HG03457 (cell line): ENCODE data around the gene KCNJ16.
A peak's percentile ranks its signal among the peaks of the same experiment; 100 is the strongest.

Experiments
- ATAC-seq: cut with Tn5 transposase; IDR thresholded peaks from one replicate; pipeline ENCODE4 v1.9.1; 2021; ENCODE audit warnings: moderate number of reproducible peaks; ENCODE audit not compliant: unreplicated experiment

KCNJ16 gene

DNA sequence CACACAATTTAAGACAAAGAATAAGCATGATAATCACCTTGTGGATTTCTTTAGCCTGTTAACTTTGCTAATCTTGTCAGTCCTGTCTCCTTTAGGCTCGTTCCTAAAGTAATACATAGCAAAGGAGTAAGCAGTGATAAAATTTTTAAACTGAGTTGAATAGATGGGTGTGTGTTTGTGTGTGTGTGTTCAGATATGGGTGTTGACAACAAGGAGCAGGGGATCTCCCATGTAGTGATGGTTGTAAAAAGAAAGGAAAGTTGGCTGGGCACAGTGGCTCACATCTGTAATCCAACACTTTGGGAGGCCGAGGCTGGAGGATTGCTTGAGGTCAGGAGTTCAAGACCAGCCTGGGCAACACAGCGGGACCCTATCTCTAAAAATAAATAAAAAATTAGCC lies 49.7 kb downstream of the KCNJ16 start:
- no peak for ATAC-seq

DNA sequence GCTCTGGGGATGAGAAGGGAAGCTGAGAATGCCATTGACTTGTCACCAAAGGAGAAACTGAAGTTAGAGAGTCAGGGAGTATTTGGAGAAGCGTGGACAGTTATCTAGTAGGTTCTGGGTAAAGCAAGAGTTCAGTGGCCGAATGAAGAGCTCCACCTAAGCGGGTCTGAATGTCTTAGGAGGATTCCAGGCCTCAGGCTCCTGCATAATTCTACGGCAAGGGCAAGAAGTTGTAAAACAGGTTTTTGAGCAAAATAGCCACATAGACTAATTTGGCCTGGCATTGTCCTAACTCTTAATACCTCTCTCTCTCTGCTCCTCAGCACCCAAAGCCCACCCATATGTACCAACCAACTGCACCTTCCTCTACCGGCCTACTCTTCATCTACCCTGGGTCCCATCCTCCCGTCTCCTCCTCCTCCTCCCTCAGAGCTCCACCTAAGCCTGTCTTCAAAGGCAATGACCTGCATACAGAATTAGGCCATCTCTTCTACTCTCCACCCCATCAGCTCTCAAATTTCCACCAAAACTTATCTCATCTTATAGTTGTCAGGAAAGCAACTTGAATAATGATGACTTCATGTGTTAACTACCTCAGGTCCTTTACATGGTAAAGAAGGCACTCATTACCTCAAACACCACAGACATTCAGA lies 52.3 kb downstream of the KCNJ16 start:
- no peak for ATAC-seq

DNA sequence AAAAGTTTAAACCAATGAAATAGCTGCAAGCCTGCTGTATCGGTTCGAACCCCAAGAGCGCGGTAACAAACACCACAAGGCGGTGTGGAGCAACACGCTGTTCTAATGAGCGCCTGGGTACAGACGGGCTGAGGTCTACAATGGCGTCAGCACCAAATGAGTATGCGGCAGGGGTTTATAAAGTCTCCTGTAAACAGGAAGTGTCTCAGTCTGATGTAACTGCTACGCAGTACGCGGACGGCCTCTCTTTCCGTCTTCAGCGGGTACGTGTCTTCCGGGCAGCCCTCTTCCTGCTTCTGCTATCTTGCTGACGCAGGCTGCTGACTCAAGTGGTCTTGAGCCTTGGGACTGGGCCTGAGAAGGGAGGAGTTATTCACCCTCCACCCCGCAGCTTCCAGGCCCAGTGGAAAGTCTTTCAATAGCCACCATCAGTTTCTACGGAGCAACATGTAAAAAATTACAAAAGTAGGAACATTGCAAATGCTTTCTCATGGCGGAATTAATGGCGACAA lies 53.8 kb downstream of the KCNJ16 start:
- ATAC-seq = no peak

DNA sequence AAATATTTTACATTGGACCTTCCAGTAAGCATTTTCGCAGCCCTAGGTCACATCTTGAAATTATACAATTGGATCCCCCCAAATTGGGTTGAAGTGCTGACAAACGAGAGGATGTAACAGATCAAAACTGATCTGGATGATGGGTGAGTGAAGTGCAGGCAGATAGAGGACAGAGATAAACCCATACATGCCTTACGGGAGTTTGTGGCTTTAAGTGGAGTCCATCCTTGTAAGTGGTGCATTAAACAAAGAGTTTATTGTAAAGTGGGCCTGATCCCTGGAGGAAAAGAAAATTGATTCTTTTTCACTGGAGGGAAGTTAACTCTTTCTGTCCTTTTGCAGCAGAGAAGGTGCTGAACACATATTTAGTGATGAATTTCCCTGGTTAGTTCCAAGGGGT lies 55.3 kb downstream of the KCNJ16 start:
- ATAC-seq = no peak

DNA sequence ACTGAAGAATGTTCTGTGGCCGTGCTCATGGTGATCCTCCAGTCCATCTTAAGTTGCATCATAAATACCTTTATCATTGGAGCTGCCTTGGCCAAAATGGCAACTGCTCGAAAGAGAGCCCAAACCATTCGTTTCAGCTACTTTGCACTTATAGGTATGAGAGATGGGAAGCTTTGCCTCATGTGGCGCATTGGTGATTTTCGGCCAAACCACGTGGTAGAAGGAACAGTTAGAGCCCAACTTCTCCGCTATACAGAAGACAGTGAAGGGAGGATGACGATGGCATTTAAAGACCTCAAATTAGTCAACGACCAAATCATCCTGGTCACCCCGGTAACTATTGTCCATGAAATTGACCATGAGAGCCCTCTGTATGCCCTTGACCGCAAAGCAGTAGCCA lies 57.5 kb downstream of the KCNJ16 start:
- ATAC-seq = no peak

DNA sequence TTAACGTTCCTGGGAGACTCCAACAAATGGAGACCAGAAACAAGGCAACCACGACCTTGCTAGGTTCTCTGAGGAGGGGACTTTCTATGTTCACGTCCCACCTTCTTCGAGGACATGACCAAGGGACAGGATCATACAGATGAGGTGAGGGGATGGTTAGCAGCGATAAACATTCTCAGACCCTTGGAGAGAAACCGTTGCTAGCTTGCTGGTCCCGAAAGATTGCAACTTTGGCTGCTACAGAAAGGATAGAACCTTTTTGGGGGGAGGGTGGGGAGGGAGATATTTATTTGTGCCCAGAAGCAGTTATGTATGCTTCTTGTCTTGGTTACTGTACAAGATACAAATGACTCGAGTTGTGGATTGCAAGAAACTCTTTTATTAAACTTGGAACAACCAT lies 59.0 kb downstream of the KCNJ16 start:
- no peak for ATAC-seq

DNA sequence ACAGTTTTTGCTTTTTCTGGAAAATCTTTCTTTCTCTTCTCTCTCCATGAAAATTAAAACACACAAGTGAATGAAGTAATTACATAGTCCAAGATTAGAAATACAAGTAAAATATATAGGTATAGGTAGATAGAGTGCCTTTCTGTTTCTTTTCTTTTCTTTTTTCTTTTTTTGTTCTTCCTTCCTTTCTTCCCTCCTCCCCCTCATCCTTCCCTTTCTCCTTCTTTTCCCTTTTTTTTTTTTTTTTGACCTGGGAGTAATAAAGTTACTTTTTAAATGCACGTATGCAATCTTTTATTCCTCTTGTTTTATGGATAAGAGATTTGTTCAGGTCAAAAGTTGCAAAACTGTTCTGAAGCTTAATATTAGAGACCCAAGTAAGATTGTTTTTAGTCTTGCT lies 59.8 kb downstream of the KCNJ16 start:
- no peak for ATAC-seq

DNA sequence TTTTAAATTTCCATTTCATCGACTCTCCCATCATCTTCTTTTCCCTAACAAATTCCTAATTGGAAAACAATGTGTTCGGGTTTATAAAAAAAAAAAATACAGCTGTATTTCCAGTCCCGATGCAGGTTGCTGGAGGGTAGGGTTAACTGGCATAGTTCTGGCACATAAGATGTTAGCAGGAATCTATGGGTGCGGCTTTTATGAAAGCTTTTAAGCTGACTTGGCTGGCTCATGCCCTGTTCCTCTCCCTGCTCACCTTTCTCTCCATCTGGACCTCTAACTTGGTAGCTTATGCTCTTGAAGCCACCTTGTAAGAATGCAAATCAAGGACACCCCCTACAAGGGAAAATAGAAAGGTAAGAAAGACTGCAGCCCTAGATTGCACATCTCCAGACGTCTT lies 61.1 kb downstream of the KCNJ16 start:
- ATAC-seq = no peak

DNA sequence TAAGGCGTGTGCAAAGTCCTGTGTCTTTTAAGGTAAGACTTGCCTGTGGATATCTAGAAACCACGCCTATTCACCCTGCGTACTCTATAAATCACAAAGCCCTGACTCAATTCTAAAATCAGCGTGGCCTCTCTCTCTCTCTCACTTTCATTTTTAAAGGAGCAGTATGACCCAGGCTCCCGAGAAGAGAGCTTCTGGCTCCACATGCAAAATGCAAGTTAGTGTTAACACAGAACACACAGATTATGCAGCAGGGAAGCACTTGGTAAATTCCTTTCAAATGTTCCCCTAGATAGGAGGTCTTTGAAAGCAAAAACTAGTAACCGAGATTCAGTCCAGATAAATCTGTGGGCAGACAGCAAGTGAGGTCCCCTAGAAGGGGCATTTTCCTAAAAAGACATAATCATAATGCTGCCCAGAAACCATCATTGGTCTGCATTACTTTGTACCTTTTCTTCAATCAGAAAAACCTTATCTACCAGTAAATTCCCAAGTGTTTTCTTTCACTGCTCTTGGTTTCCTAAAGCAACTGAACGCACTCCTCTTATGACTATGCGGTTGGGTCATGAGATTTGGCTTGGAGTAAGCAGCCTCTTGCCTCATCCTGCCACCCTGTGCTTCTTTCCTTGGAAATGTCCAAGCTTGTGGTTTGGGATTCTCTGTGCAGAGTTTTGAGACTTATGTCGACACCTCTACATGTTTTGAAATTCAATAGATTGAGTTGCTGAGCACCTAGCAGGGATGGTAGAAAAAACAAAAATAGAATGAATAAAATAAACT lies 62.6 kb downstream of the KCNJ16 start:
- peak; percentile 99 for ATAC-seq

DNA sequence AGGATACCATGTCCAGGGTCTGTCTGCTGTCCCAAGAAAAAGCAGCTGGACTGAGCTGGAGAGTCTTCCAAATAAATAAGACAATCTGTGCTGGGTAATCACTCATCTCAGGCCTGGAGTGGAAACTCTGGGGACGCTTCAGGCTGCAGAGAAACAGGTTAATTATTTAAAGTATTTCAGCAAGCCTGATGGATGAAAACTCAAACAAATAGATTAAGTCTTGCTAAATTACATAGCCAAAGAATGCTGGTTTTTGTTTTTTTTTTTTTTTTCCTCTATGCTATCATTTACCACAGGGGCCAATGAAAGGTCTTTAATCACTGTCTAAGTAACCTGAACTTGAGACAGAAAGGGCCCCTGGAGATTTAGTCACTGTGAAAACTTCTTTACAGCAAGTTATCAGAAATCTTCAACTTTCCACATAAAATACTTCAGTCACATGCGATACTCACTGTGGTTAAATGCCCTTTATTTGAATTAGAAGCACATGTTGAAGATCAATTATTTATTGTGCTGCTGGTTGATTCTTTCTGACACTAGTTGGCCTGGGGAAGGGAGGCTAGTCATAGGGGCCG lies 63.4 kb downstream of the KCNJ16 start:
- ATAC-seq = no peak

DNA sequence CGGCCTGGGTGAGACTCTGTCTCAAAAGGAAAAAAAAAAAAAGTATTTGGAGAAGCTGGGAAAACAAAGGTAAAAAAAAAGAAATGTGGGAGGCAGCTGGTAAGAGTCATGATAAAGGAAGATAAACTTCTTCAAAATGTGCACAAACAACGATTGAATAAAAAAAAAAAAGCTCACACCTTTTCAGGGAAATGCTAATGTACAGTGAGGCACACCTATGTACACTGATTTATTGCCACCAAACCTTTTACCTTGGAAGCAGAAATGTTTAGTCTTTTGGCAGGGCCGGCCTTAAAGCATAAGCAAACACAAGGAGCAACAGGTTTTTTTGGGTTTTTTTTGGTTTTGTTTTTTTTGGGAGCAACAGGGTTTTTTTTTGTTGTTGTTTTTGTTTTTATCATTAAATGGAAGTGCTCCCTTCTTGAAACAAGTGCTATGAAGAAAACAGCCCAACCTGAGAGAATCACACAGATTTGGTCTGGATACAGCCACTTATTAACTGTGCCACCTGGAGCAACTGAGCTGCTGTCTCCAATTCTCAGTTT lies 64.5 kb downstream of the KCNJ16 start:
- ATAC-seq = no peak

DNA sequence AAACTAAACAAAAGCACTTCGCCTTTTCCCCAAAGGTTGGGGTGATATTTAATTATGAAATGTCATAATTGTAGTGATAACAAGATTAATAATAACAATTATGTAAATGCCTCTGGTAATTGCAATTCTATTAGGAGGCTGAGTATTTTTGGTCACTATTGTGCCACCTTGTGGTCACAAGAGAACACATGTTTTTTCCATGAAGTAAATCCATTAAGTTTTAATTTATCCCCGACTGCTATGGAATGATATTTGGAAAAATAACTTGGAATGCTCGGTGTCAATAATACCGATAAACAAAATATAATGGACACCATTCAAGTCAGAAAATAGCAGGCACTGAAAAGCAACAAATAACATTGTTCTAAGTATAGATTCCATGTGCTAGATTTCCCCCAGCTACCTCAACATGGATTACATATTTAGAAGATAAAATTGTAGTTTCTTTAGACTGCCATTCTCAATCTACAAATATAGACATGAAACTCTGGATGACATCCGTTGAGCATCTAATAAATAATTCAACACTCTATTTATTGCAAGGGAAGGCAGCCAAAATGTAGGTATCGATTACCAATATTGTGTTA lies 69.3 kb downstream of the KCNJ16 start:
- no peak for ATAC-seq

DNA sequence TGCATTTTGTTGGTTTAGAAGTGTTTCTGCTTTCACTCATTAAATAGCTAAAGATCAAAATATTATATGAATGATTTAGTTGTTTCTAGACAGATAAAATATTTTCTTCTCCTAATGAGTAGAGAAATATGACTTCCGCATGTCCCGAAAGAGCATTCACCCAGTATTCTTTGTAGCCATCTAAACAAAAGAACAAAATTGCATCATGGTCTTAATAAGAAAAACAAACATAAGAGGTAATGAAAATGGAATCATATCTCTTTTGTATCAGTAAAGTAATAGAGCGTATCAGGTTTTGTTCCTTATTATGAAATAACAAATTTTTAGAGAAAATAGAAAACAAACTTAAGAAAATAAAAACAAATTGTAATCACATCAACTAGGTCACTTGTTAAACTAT lies 78.2 kb downstream of the KCNJ16 start:
- ATAC-seq = no peak

DNA sequence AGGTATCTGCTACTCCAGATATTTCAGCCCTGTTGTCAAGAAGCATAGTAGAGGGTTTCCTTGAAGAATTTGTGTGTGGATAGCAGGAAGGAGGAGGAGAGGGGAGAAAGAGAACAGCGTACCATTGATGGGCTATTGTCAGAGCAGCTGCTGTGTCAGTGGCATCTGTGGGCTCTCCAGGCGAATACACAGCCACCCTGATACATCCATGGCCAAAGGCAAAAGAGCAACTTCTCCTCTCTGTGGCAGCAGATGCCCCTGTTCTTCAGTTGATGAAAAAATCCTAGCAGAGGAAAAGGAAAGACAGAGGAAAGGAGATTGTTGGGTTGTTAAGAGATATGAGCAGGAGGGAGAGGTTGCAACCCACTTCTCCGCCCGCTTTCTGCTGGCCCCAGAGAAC lies 82.1 kb downstream of the KCNJ16 start:
- no peak for ATAC-seq

DNA sequence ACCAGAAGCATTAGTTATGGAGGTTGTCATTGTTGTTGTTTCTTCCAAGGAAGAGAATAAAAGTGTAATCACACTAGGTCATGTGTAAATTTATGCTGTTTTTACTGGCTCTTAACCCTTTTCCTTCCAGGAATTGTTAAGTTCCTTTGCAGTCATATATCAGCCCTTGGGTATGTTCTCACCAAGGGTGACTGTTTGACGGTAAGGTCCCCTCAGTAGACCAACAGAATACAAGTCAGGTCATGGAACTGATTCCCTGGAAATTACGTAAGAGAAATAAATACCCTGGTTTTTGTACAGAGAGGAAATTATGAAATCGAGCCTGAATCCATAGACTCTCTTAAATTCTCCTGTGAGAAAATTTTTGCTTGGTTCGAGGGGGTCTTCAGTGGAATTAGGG lies 83.2 kb downstream of the KCNJ16 start:
- ATAC-seq = no peak

DNA sequence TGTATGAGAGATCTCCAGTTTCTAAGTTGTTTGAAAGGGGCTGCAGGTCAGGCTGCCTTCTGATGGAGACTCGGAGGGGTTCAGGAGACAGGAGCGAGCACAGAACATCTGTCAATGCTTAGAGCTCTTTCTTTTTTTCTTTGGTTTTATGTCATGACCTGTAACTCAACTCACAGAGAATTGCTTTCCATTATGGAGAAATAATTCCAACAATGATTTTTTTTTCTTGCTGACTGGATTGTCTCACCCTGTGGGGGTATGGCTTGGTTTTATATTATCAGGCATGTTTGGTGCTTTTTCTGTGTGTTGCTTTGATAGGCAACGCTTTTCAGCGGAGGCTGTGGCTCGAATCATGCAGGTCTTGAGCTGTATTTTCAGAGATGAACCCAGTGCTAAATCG lies 83.6 kb downstream of the KCNJ16 start:
- ATAC-seq = no peak

DNA sequence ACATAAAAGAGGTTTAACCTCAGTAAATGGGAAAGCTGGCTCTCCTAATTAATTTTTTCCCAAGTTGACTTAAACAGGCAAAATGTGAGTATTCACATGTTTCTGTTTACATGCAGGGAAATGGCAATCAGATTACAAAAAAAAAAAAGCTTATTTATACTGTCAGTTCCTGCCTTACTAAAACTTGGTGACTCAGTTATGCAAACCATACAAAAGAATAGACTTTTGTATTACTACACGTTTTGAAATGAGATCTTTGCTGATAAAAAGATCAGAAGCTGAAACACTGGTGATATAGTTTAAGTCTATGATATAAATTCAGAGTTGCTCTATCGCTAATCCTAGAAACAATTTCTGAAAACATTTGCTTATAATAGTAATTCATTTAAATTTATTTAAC lies 85.0 kb downstream of the KCNJ16 start:
- ATAC-seq = no peak

DNA sequence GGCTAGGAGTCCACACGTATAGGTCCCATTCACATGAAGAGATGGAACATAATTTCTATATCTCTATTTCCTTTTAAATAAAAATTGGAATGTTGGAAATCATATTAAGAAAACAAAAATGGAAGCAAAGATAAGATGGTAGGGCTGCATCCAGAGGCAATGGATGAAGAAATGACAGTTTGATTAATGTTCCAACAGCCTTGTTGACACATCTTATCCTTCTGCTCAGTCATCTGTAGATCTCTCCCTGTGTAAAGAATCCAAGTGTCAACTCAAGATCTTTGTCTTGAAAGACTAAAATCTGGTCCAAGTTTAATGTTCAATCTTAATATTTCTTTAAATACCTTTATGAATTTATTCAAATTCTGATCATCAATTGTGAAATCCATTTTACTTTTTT lies 86.5 kb downstream of the KCNJ16 start:
- ATAC-seq = no peak

DNA sequence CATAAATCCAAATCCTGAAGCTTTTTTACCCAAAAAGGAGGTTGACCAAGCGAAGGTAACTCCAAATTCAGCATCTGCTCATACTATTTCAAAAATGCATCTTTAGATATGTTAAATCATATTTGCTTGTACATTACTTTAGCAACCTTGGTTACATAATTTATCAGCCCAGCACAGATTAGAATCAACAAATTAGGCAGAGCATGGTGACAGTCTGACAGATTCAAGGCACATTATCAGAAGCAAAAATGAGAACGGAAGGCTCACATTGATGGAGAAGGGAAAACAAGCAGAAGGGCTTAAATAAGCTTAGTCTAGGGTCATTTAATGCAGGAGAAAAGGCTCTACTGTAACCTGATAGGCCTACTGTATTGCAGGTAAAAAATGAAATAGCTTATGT lies 90.4 kb downstream of the KCNJ16 start:
- no peak for ATAC-seq

DNA sequence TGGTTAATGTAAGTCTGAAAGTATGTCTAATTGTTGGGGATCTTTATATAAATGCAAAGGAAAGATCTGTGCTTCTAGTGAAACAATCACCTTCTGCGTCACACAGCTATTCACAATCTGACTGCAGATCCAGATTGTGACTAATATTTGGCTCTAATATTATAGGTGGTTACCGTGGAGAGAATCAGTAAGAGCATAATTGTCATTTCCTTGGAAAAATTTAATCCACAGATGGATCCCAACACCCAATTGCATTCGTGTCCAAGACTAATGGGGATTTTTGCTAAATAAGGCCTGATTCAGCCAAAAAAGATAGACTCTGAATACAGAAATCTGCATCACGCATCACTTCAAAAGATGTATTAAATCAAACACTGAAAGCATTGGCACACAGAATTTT lies 91.6 kb downstream of the KCNJ16 start:
- no peak for ATAC-seq
